ENCODE data around the gene FBP1.

FBP1 gene

DNA sequence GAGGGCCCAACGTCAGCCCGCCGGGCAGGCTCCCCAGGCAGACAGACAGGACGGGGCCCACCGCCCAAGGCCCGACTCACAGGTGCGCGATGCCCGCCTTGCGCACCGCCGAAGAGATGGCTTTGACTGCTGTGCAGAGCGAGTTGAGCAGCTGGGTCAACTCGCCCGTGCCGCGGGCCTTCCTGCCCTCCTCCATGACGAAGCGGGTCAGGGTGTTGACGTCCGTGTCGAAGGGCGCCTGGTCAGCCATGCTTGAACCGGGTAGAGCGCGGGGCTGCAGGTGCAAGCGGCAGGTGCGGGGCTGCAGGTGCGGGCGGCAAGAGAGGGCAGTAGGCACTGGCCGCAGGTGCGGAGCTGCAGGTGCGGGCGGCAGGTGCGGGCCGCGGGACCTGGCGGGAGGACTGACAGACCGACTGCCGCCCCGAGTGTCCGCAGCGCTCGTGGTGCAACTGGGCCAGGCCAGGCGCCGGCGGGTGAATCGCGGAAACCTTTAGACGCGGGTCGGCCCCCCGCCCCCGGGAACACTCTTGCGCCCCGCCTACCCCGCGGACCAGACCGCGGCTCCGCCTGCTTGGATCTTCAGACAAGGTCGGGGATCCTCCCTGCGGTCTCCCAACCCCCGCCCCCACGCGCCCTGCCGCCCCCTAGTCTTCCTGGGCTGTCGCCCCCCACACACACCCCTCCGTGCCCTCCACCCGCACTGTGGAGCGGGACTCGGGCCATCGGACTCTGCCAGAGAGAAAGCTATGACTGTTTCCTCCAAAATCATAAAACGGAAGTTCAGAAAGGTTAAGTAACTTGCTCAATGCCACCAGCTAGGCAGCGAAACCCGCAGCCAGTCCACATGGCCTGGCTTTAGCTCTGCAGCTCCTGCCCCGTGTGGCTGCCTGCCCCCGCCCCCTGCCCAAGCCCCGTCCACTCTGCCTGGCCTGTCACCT, at the start of gene FBP1:
Gene FBP1, minus strand, starts transcription at position 458 of the 938 bp plus-strand sequence. Its CDS starts 208 bp downstream, at position 250.
- DNase-seq, result peak; percentile 62

DNA sequence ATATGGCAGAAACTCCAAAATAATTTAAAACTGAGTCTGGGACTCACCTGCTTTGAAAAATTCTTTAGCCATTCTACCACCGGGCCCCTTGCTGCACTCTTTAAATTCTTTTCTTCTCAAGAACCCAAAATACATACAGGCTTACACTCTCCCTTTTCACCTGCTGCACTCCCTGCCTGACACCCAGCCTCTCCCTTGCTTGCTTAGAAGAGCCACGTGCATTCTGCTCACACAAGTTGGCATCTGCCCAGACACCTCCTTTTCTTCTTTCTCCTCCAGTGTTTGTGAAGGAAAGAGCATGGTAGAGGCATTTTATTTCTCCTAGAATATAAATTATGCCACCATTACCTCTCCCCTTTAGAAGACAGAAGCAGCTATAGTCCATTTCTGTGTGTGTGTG, 48.1 kb upstream of the FBP1 start:
- DNase-seq, result no peak

- no peak for DNase-seq
These were observed 46.0 kb upstream of the FBP1 start for GRCh38 chr9:94685359-94685758.

GRCh38 chr9:94681508-94681907, 42.2 kb upstream of the FBP1 start:
- DNase-seq, result peak; percentile 67

GRCh38 chr9:94680621-94681020, 41.3 kb upstream of the FBP1 start:
- DNase-seq, result no peak

DNA sequence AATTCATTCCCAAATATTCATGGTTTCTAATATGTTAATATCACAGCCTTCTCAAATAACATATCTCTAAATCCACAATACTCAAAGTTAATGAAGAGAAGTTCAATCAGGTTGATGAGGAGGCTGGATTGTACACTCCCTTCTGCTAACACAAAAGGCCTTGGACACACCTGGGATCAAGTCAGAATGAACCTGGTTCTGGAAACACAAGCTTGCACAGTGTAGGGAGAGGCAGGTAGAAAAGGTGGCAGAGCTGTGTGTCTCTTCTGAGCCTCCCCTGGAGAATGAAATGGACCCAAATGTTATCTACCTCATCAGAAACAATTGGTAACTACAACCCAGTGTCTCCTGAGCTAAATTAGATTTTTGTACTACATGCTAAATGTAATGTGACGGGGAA, 40.7 kb upstream of the FBP1 start:
- DNase-seq, result no peak

DNA sequence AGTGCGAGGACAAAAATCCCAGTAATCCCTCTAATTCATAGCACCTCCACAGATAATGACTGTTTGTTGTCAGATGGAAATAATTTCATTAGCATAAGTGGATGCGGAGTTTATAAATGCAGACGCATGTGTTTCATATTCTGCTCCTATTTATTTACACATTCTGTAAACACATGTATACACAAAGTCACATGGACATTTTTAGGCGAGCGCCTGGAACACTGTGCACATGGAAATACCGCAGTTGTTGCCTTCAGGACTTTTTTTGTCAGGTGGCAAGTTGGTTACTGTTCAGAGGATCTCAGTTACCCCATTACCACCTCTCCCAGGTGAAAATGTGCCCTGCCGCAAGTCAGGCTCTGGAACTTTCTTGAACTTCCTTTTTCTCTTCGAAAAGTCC, 40.3 kb upstream of the FBP1 start:
- no peak for DNase-seq

- DNase-seq, result no peak
These were observed 38.6 kb upstream of the FBP1 start for GRCh38 chr9:94677929-94678328.

- DNase-seq, result no peak
These were observed 37.3 kb upstream of the FBP1 start for GRCh38 chr9:94676446-94677131.

- no peak for DNase-seq
These were observed 35.9 kb upstream of the FBP1 start for GRCh38 chr9:94675008-94675881.

DNA sequence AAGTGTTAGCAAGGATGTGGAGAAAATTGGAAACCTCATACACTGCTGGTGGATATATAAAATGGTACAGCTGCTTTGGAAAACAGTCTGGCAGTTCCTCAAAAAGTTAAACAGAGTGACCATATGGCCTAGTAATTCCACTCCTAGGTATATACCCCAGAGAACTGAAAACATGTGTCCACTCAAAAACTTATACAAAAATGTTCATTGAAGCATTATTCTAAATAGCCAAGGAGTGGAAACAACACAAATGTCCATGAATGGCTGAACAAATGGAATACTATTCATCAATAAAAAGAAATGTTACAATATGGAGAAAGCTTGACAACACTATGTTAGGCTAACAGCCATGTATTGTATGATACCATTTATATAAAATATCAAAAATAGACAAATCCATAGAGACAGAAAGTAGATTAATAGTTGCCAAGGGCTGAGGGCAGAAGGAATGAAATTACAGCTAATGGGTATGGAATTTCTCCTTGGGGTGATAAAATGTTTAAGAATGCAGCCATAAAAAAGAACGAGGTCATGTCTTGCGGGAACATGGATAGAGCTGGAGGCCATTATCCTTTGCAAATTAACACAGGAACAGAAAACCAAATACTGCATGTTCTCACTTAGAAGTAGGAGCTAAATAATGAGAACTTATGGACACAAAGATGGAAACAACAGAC, 33.6 kb upstream of the FBP1 start:
- no peak for DNase-seq

DNA sequence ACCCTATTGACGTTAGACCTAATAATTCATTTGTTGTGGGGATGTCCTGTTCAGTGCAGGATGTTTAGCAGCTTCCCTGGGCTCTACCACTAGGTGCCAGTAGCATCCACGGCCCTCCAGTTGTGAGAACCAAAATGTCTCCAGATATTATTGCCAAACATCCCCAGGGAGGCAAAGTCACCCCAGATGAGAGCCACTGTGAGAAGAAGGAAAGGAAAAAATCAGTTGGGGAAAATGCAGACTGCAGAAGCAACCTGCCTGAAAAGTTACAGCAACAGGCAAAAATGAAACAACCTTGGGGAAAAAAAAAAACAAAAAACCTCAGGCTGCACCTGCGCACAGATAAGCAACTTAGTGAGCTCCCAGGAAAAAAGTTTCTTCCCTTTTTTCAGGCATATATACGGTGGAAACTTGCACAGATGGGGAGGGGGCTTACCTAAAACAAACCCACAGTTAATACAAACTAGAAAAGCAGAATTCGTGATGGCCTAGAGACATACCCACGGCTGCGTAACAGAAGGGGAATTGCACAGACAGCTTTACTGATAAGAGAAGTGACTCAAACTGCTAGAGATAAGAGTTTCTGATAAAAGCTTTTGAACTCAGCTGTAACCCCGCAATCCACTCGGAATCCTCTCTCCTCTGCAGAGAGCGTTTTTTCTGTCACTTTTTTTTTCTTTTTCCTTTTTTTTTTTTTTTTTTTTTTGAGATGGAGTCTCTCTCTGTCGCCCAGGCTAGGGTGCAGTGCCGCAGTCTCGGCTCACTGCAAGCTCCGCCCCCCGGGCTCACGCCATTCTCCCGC, 29.8 kb upstream of the FBP1 start:
- peak; percentile 65 for DNase-seq

DNA sequence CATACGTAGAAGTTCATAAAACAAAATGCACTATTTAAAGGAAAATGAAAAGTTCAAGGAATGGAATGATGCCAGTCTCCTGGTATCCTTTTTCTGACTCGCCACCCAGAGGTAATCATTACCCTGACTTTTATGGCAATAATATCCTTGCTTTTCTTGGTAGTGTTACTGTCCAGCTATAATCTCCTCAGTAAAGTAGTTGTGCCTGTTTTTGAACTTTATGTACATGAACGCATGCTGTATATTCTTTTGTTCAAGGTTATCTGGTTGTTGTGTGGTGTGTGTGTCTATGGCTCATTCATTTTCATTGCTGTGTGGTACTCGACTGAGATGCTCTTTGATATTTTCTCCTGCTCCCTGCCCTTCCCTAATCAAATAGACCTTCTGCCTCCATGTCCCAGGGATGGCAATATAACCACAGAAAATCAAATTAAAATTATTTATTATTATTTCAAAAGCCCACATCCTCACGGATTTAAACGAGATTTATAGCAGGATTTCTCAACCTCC, 29.2 kb upstream of the FBP1 start:
- no peak for DNase-seq

GRCh38 chr9:94666364-94667099, 27.2 kb upstream of the FBP1 start:
- no peak for DNase-seq

DNA sequence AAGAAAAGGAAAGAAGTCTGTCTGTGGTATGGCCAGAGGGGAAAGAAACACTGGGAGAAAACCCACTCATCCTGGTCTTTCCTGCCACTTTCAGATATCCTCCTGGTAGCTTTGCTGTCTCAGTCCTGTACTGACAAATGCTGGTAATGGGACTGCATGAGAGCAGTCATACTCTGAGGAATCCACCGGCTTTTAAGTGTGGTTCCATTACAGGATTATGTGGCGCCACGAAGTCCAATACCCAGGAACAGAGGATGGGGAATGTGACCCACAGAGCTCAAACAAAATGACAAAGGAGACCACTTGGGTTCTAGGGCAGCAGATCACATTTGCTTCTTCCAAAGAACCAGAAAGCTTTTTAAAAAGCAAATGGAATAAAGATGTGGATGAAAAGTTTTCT, 26.3 kb upstream of the FBP1 start:
- no peak for DNase-seq

DNA sequence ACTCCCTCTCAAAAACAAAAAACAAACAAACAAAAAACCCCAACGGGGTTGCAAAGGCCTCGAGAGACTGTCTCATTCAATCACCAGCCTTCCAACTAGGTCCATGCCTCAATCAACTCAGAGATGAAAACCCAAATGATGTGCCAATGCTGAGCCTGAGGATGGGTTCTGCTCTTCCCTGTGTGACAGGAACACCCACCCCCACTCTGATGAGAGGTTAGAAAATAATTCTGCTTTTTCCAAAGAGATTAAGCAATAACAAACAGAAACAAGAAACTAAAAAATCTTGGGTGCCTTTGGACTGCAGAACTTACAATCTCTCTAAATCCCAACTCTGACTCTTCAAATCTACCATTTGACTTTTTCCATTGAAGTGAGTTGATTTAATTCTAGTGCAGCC, 25.5 kb upstream of the FBP1 start:
- DNase-seq, result no peak

DNA sequence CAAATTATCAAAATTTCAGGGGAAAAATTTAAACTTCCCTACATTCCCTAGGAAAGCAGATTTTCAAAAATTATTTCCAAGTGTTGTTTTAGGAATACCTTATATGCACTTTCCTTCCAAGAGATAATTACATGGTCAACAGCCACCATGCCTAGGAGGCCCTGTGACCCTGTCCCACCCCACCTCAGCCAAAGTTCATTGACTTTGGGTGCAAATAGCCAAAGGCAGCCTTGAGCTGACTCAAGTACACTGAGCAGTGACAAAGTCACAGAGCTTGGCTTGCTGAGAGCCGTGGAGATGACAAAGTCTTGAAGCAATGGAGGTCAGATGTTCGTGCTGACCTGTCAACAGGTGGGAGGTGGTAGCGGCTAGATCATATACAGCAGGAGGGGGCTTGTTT, 24.3 kb upstream of the FBP1 start:
- no peak for DNase-seq

DNA sequence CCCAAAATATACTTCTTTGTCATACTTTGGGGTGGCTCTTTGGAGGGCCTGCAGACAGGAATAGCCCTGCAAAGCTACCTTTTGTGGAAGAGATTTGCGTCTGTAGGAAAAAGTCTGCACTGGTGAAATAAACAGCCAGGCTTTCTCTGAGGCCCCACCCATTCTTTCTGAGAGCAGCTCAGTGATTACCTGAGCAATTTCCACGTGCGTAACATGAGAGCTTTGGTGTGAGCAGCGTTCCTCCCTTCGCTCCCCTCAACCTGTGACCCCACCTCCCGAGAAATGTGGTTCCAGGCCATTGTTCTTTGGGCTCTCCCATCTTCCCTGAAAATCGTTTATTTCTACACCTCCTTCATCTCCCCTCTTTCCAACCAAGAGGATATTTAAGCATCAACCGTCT, 23.8 kb upstream of the FBP1 start:
- DNase-seq, result no peak

DNA sequence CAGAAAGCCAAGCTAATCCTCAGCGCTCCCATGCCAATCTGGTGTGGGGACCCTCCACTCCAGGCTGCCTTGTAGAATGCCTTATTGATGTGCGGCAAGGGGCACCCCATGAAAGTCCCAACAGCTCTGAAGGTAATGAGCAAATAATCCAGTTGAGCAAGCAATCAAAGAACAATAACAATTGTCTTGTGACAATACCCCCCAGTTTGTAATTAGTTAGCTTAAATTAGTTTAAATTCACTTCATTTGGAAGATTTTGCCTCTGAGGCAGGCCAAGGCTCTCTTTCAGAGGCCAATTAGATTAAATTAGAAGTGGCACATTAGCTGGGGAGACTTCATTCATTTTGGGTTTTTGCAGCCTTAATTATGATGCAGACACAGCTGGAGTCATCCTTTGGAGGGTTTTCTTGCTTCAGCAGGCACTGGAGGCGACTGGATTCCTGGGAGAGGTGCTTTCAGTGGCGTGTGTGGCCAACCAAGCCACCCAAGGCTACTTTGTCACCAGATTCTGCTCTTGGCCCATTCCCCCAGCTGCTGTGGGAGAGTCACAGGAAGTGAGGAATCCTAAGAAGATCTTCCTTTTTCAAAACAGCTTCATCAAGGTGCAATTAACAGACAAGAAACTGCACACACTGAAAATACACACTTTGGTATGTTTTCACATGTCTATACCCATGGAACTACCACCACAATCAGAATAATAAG, 17.9 kb upstream of the FBP1 start:
- DNase-seq, result no peak

DNA sequence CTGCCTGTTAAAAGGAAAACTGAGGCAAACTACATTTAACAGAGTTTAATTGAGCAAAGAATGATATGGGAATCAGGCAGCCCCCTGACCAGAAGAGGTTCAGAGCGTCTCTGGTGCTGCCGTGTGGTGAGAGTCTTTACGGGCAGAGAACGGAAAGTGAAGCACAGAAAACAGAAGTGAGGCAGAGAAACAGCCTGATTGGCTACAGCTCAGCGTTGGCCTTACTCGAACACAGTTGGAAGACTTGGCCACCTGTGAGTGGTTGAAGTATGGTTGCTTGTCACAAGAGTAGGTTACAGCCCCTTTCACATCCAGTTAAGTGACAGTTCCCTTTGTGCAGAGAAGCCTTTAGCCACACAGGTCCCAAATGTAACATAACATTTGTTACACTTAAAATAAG, 16.9 kb upstream of the FBP1 start:
- peak; percentile 47 for DNase-seq
